GM19463 (cell line): ENCODE results near the gene USP47.

Source experiments
- ATAC-seq: cut with Tn5 transposase; IDR thresholded peaks from one replicate; pipeline ENCODE4 v1.9.1; 2021; ENCODE audit warnings: mild to moderate bottlenecking, moderate library complexity; ENCODE audit not compliant: unreplicated experiment

Gene USP47

DNA sequence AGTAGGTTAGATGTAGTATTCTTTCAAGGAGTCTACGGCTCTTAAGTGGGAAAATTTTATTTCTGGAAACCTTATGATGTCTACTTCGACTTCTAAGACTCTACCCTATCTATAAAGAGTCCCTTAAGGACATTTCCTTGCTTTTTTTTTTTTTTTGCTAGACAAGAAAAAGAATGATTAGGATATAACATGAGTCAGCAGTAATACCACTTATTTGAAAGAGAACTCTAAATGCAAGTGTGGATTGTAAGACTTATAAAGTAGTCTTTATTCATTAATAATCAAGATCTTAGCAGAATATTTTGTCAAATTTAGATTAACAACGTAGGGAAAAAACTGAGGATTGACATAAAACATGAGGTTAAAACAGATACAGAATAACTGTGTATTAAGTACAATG is 95.7 kb downstream of the USP47 start:
- no peak for ATAC-seq

- no peak for ATAC-seq
Measured at GRCh38 chr11:11937957-11938356, 96.2 kb downstream of the USP47 start.

GRCh38 chr11:11940551-11940950 is 98.8 kb downstream of the USP47 start:
- no peak for ATAC-seq

- no peak for ATAC-seq
Measured at GRCh38 chr11:11942668-11943067, 100.9 kb downstream of the USP47 start.

- no peak for ATAC-seq
Measured at GRCh38 chr11:11944444-11944843, 102.7 kb downstream of the USP47 start.

- no peak for ATAC-seq
Measured at GRCh38 chr11:11946180-11946579, 104.4 kb downstream of the USP47 start.

GRCh38 chr11:11946878-11947277 is 105.1 kb downstream of the USP47 start:
- ATAC-seq: no peak

DNA sequence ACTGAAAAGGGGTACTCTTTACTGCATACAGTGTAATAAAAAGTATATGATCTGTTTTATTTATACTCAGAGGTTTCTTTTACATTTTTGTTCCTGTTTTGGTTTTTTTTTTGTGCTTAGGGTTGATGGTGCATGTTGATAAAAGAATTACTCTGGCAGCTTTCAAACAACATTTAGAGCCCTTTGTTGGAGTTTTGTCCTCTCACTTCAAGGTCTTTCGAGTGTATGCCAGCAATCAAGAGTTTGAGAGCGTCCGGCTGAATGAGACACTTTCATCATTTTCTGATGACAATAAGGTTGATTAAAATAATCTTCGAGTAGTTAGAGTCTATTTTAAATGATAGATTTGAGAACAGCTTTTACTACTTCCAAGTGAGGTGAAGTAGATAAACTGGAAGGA is 106.1 kb downstream of the USP47 start:
- ATAC-seq: no peak

- ATAC-seq: no peak
Measured at GRCh38 chr11:11948242-11948947, 106.6 kb downstream of the USP47 start.

- ATAC-seq: no peak
Measured at GRCh38 chr11:11949482-11949881, 107.7 kb downstream of the USP47 start.

- no peak for ATAC-seq
Measured at GRCh38 chr11:11952036-11952435, 110.3 kb downstream of the USP47 start.

- ATAC-seq: no peak
Measured at GRCh38 chr11:11956006-11956405, 114.2 kb downstream of the USP47 start.

DNA sequence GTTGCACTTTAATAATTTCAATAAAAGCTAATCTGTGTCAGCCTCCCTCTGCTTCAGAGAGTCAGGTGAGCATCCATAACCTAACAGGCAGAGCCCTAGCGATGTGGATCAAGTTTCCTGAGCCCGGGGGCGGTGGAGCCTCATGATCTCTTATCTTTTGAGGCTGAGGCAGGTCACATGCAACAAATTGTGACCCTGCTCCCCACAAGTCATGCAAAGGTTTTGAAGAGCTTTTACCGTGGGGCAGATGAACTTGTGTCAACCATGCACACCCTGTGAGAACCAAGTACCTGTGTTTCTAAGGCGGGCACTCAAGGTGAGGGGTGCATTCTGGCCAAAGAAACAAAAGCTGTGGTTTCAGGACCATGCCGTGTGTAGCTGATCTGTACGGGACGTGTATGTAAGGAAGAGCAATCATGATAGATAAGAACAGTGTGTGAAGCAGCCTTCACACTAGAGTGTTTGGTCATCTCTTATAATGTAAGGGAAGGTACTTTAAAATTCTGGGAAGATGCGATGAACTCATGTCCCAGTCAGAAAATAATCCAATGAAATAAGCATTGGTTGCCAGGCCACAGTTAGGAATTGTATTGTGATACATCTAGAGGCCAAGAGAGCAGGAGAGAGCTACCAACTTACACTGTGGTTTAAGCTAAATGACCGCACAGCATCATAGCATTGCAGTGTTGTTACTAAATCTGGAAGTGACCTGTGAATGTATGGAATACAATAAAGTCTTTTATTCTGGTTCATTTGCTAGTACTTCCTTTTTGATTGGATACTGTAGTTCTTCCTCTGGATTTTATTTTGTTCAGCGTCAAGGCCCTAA is 116.8 kb downstream of the USP47 start:
- ATAC-seq: no peak

DNA sequence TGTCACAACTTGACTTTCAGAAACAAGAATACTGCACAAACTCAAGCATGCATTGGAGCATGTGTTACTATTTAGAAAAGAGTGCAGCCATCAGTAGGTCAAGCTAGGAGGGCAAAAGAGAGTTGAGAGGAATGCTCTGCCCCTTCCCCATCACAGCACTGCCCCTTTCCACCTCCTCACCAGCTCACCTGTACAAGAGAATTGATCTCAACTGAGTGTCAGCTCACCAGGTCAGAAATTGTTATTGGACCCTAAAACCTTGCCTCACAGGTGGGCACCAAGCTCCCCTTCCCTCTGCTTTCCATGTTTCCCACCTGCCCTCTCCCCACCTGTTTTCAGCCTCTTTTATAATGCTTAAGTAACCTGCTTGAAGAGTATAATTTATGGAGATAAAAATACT is 117.8 kb downstream of the USP47 start:
- no peak for ATAC-seq

GRCh38 chr11:11960687-11961086 is 118.9 kb downstream of the USP47 start:
- ATAC-seq: no peak

GRCh38 chr11:11961399-11962028 is 119.7 kb downstream of the USP47 start:
- no peak for ATAC-seq

DNA sequence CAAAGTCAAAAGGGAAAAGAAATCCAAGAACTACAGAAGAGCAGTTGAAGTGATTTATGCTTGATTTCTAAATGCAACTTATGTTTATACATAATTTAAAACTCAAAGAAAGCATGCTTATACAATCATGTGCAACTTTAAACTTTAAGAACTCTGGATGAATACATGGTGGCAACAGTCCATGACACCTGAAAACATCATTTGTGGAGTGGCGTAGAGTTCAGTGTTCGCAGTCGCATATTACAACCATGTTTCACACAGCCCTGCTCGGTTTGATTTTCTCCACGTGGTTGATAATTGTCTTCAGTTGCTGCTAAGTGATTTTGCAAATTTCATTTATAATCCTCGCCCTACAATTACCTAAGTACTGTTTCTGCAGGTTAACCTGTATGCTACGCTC is 121.3 kb downstream of the USP47 start:
- ATAC-seq: no peak

DNA sequence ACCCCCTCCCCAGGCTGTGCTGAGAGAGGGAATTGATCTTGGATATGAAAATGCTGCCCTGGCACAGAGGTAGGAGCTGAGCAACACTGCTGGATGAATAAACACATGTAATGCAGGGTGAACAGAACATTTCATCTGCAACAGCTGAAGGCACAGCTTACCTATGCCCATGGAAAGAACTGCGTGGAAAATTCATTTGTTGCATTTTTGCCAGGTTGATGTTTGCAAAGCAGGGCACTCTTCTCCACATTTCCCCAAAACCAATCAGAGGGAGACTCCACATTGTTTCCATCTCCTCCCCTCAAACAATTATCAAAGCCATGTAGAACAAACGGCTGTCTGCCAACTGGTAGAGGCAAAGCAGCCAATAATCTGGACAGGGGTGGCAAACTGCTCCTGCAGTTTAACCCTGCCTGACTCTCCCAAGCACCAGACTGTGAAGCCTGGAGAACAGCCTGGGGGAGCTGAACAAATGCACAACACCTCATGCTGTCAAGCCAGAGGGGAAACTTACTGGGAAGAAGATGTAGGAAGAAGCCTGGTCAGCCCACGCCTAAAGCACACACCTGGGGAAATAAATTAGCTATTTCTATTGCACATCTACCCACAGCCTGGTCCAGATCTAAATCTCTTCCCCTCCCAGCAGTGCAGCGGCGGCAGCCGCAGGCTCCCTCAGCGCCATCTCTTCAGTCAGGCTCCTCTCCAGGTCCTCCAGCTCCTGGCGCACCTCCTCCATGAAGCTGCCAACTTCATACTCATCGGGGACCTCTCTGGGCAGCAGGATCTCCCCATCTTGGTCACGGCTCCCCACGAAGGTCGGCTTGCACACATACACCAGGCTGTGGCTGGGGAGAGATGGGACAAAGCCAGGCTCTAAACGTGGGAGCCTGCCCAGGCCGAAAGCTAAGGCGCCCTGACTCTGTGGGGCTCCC is 122.3 kb downstream of the USP47 start:
- no peak for ATAC-seq

DNA sequence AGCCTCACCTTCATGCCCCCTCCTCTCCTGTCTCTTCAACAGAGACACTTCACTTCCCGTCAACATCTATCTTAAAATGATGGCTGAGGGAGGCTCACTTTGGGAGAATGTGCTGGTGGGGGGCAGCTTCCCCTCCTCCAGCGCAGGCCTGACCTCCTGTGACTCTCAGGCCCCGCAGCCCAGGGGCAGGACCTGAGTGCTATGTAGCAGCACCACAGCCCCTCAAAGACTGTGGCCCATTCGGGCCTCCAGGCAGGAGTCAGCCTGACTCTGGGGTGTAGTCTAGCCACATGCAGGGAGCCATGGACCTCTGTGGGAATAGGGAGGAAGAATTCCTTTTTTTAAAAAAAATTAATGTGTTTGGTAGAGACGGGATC is 123.0 kb downstream of the USP47 start:
- no peak for ATAC-seq

DNA sequence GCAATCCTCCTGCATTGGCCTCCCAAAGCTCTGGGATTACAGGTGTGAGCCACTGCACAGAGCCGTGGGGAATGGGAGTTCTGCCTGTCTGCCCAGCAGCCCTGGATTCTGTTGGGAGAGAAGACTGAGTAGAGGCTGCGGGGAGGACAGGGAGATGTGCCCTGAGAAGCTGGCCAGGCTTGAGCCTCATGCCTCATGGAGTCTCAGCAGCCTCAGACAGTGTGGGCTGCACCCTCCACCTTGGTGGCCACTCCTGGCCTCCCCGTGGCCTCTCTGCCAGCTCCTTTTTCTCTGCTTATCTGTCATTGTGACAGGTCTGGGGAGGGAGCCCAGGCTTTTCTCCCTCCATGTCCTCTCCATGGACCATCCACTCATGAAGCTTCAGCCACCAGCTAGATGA is 123.4 kb downstream of the USP47 start:
- ATAC-seq: no peak
